Measurements from ENCODE around the gene PLXNA2. TPM values are rescaled to one million over a fixed set of nuclear protein-coding genes. Genes with fewer than 3 reads are reported as not detected.

PLXNA2 gene
- total and polyA plus RNA-seq, 7 experiments from 2014 or later: 0.70 to 5.4 (median 1.4) TPM; not detected in 2

- ATAC-seq: no peak
- H3K4me1 Mint-ChIP-seq: peaks cover 0 to 8% (median 0%) of the 10 kb centered on the region in 7 donors
Measured at GRCh38 chr1:208211921-208212843, 32.0 kb downstream of the PLXNA2 start.

GRCh38 chr1:208209896-208210589, 34.1 kb downstream of the PLXNA2 start:
- Histone ChIP-seq H3K27ac (ENCODE audit: low read depth, low read length) (no peak overlapping the region), H3K36me3 (ENCODE audit: control insufficient read depth in 2 of 3, insufficient read depth in 3 of 3, low read length in 3 of 3) (no peaks in the 10 kb centered on the region), H3K27me3 (ENCODE audit: control insufficient read depth in 2 of 2, insufficient read depth in 2 of 2, low read length in 2 of 2) (no peaks in the 10 kb centered on the region), H3K4me1 (ENCODE audit: control insufficient read depth in 2 of 2, insufficient read depth in 2 of 2, low read length in 2 of 2) (no peaks in the 10 kb centered on the region), H3K4me3 (ENCODE audit: low read length) (no peak overlapping the region), H3K9me3 (ENCODE audit: control insufficient read depth in 2 of 3, low read length in 3 of 3) (no peaks in the 10 kb centered on the region)
- Mint-ChIP-seq H3K9me3 (no peaks in the 10 kb centered on the region), H3K4me3 (no peak overlapping the region), H3K27ac (no peak overlapping the region), H3K27me3 (peaks cover 0 to 32% (median 0%) of the 10 kb centered on the region in 5 donors), H3K4me1 (peaks cover 0 to 2% (median 0%) of the 10 kb centered on the region in 7 donors), H3K36me3 (no peaks in the 10 kb centered on the region)
- CTCF ChIA-PET: no interaction called here
- DNase-seq (no peak), ATAC-seq (no peak)
- intact Hi-C loops (cut with micrococcal nuclease): no loop called here
- POLR2A ChIA-PET: no interaction called here

More at GRCh38 chr1:208211921-208212843, 32.0 kb downstream of the PLXNA2 start:
- H3K4me3 ChIP-seq (ENCODE audit: low read length): no peak overlapping the region
- H3K36me3 ChIP-seq (ENCODE audit: control insufficient read depth in 2 of 3, insufficient read depth in 3 of 3, low read length in 3 of 3): no peaks in the 10 kb centered on the region
- DNase-seq: no peak
- Mint-ChIP-seq H3K27ac (no peak overlapping the region), H3K9me3 (peaks cover 0 to 1% (median 0%) of the 10 kb centered on the region in 11 donors), H3K27me3 (peaks cover 0 to 44% (median 3%) of the 10 kb centered on the region in 5 donors), H3K4me3 (no peak overlapping the region), H3K36me3 (no peaks in the 10 kb centered on the region)
- no peak overlapping the region for H3K27ac ChIP-seq (ENCODE audit: low read depth, low read length)
- POLR2A ChIA-PET: no interaction called here
- no peaks in the 10 kb centered on the region for H3K9me3 ChIP-seq (ENCODE audit: control insufficient read depth in 2 of 3, low read length in 3 of 3)
- CTCF ChIA-PET: interaction anchor here (0.7 kb wide), 1 partner anchor 17 kb away, joined by 3 read pairs; no protein-coding TSS in a partner anchor
- intact Hi-C loops (cut with micrococcal nuclease): no loop called here
- H3K27me3 ChIP-seq (ENCODE audit: control insufficient read depth in 2 of 2, insufficient read depth in 2 of 2, low read length in 2 of 2): no peaks in the 10 kb centered on the region
- H3K4me1 ChIP-seq (ENCODE audit: control insufficient read depth in 2 of 2, insufficient read depth in 2 of 2, low read length in 2 of 2): no peaks in the 10 kb centered on the region

- CTCF ChIA-PET: no interaction called here
- peaks cover 0 to 2% (median 0%) of the 10 kb centered on the region in 7 donors for H3K4me1 Mint-ChIP-seq
Measured at GRCh38 chr1:208209286-208209685, 34.9 kb downstream of the PLXNA2 start.

GRCh38 chr1:208208132-208208487, 36.1 kb downstream of the PLXNA2 start:
- no peaks in the 10 kb centered on the region for H3K9me3 ChIP-seq (ENCODE audit: control insufficient read depth in 2 of 3, low read length in 3 of 3)
- H3K4me1 ChIP-seq (ENCODE audit: control insufficient read depth in 2 of 2, insufficient read depth in 2 of 2, low read length in 2 of 2): no peaks in the 10 kb centered on the region
- DNase-seq (no peak), ATAC-seq (no peak)
- ChIA-PET POLR2A (no interaction called here), CTCF (interaction anchor here (1.6 kb wide), 1 partner anchor 21 kb away, joined by 3 read pairs; no protein-coding TSS in a partner anchor)
- Mint-ChIP-seq H3K27me3 (peaks cover 0 to 20% (median 0%) of the 10 kb centered on the region in 5 donors), H3K36me3 (no peaks in the 10 kb centered on the region), H3K27ac (no peak overlapping the region), H3K9me3 (no peaks in the 10 kb centered on the region), H3K4me3 (no peak overlapping the region), H3K4me1 (no peaks in the 10 kb centered on the region)
- H3K27me3 ChIP-seq (ENCODE audit: control insufficient read depth in 2 of 2, insufficient read depth in 2 of 2, low read length in 2 of 2): no peaks in the 10 kb centered on the region
- intact Hi-C loops (cut with micrococcal nuclease): no loop called here
- no peaks in the 10 kb centered on the region for H3K36me3 ChIP-seq (ENCODE audit: control insufficient read depth in 2 of 3, insufficient read depth in 3 of 3, low read length in 3 of 3)
- no peak overlapping the region for H3K27ac ChIP-seq (ENCODE audit: low read depth, low read length)
- H3K4me3 ChIP-seq (ENCODE audit: low read length): no peak overlapping the region

More at GRCh38 chr1:208209286-208209685, 34.9 kb downstream of the PLXNA2 start:
- Histone ChIP-seq H3K36me3 (ENCODE audit: control insufficient read depth in 2 of 3, insufficient read depth in 3 of 3, low read length in 3 of 3) (no peaks in the 10 kb centered on the region), H3K27ac (ENCODE audit: low read depth, low read length) (no peak overlapping the region), H3K4me1 (ENCODE audit: control insufficient read depth in 2 of 2, insufficient read depth in 2 of 2, low read length in 2 of 2) (no peaks in the 10 kb centered on the region), H3K4me3 (ENCODE audit: low read length) (no peak overlapping the region), H3K9me3 (ENCODE audit: control insufficient read depth in 2 of 3, low read length in 3 of 3) (no peaks in the 10 kb centered on the region), H3K27me3 (ENCODE audit: control insufficient read depth in 2 of 2, insufficient read depth in 2 of 2, low read length in 2 of 2) (no peaks in the 10 kb centered on the region)
- no peak for ATAC-seq
- H3K27me3 Mint-ChIP-seq: peaks cover 0 to 28% (median 0%) of the 10 kb centered on the region in 5 donors
- intact Hi-C loops (cut with micrococcal nuclease): no loop called here
- H3K36me3 Mint-ChIP-seq: no peaks in the 10 kb centered on the region
- H3K27ac Mint-ChIP-seq: no peak overlapping the region
- POLR2A ChIA-PET: interaction anchor here (0.6 kb wide), 1 partner anchor 24 kb away, joined by 3 read pairs; no protein-coding TSS in a partner anchor
- no peak for DNase-seq
- no peaks in the 10 kb centered on the region for H3K9me3 Mint-ChIP-seq
- H3K4me3 Mint-ChIP-seq: no peak overlapping the region

- Histone ChIP-seq H3K4me1 (ENCODE audit: control insufficient read depth in 2 of 2, insufficient read depth in 2 of 2, low read length in 2 of 2) (no peaks in the 10 kb centered on the region), H3K4me3 (ENCODE audit: low read length) (no peak overlapping the region), H3K27ac (ENCODE audit: low read depth, low read length) (no peak overlapping the region), H3K9me3 (ENCODE audit: control insufficient read depth in 2 of 3, low read length in 3 of 3) (no peaks in the 10 kb centered on the region), H3K27me3 (ENCODE audit: control insufficient read depth in 2 of 2, insufficient read depth in 2 of 2, low read length in 2 of 2) (no peaks in the 10 kb centered on the region), H3K36me3 (ENCODE audit: control insufficient read depth in 2 of 3, insufficient read depth in 3 of 3, low read length in 3 of 3) (no peaks in the 10 kb centered on the region)
- Mint-ChIP-seq H3K36me3 (no peaks in the 10 kb centered on the region), H3K4me1 (no peaks in the 10 kb centered on the region), H3K9me3 (no peaks in the 10 kb centered on the region), H3K27me3 (peaks cover 0 to 17% (median 0%) of the 10 kb centered on the region in 5 donors), H3K4me3 (no peak overlapping the region), H3K27ac (no peak overlapping the region)
- DNase-seq: no peak
- intact Hi-C loops (cut with micrococcal nuclease): no loop called here
- CTCF ChIA-PET: interaction anchor here (1.6 kb wide), 1 partner anchor 20 kb away, joined by 3 read pairs; no protein-coding TSS in a partner anchor
- POLR2A ChIA-PET: no interaction called here
- no peak for ATAC-seq
Measured at GRCh38 chr1:208207388-208208131, 36.6 kb downstream of the PLXNA2 start.

GRCh38 chr1:208206092-208206698, 38.0 kb downstream of the PLXNA2 start:
- POLR2A ChIA-PET: no interaction called here
- H3K4me3 ChIP-seq (ENCODE audit: low read length): no peak overlapping the region
- Mint-ChIP-seq H3K9me3 (no peaks in the 10 kb centered on the region), H3K36me3 (no peaks in the 10 kb centered on the region), H3K4me1 (no peaks in the 10 kb centered on the region), H3K27me3 (peaks cover 0 to 9% (median 0%) of the 10 kb centered on the region in 5 donors), H3K27ac (no peak overlapping the region), H3K4me3 (no peak overlapping the region)
- no peak overlapping the region for H3K27ac ChIP-seq (ENCODE audit: low read depth, low read length)
- DNase-seq (no peak), ATAC-seq (no peak)
- CTCF ChIA-PET: no interaction called here
- H3K36me3 ChIP-seq (ENCODE audit: control insufficient read depth in 2 of 3, insufficient read depth in 3 of 3, low read length in 3 of 3): no peaks in the 10 kb centered on the region
- no peaks in the 10 kb centered on the region for H3K27me3 ChIP-seq (ENCODE audit: control insufficient read depth in 2 of 2, insufficient read depth in 2 of 2, low read length in 2 of 2)
- no peaks in the 10 kb centered on the region for H3K4me1 ChIP-seq (ENCODE audit: control insufficient read depth in 2 of 2, insufficient read depth in 2 of 2, low read length in 2 of 2)
- H3K9me3 ChIP-seq (ENCODE audit: control insufficient read depth in 2 of 3, low read length in 3 of 3): no peaks in the 10 kb centered on the region
- intact Hi-C loops (cut with micrococcal nuclease): no loop called here

Measured in naive thymus-derived CD4-positive, alpha-beta T cell (primary cell).